T-cell (primary cell): ENCODE data around the gene QKI. TPM values are rescaled to one million over a fixed set of nuclear protein-coding genes. Genes with fewer than 3 reads are reported as not detected.
"Not testable (repeated sequence)": the region's sequence is repeated elsewhere in the genome, so short reads cannot be mapped to it uniquely, and the experiment has no call there.

Experiments used
- ATAC-seq, 4 experiments: fragments of 200-7000 bp in 3 of 4; fragments of 150-1000 bp in 1 of 4; cut with Tn5 transposase; replicated peaks in 1 of 4; 1 replicate in 3 of 4; 2 replicates in 1 of 4; pipeline ENCODE4 v1.10.0; 2021; ENCODE audit warnings: moderate library complexity in 3 of 4, mild to moderate bottlenecking in 2 of 4, moderate number of reproducible peaks in 1 of 4
- CTCF ChIA-PET, 2 donors: fragments of 300-600 bp; sonication (Branson Sonifier 250); formaldehyde crosslinking; loops; one replicate each; lab custom pipeline; 2022; ENCODE audit warnings: antibody characterized with exemption in 2 of 2; lab: Charles Lee
- POLR2A ChIA-PET, 2 donors: fragments of 300-600 bp; sonication (Branson Sonifier 250); formaldehyde crosslinking; loops; one replicate each; lab custom pipeline; 2022; ENCODE audit warnings: antibody characterized with exemption in 2 of 2; lab: Charles Lee
- DNase-seq, 35 experiments: peaks; one replicate each; pipeline versions ENCODE4 v3.0.0 to v3.0.0-alpha.2; 2013 to 2023
- H3K27ac ChIP-seq: one replicate; pipeline ENCODE4 v1.5.1; 2013; ENCODE audit warnings: low read length
- H3K27me3 ChIP-seq, 2 experiments: replicated peaks in 1 of 2; 1 replicate in 1 of 2; 2 replicates in 1 of 2; pipeline versions ENCODE4 v1.6.1 to v1.7.0; 2013; ENCODE audit warnings: low read length in 1 of 2, mixed read lengths in 1 of 2; ENCODE audit not compliant: control insufficient read depth in 2 of 2, insufficient read depth in 2 of 2; ENCODE audit errors: extremely low read depth in 1 of 2
- H3K36me3 ChIP-seq, 2 donors: 1 replicate in 1 of 2; 2 replicates in 1 of 2; pipeline versions ENCODE4 v1.6.1 to v1.7.0; 2013; ENCODE audit warnings: low read length in 1 of 2; ENCODE audit not compliant: control insufficient read depth in 2 of 2, insufficient read depth in 1 of 2; ENCODE audit errors: extremely low read depth in 1 of 2
- H3K4me1 ChIP-seq, 2 experiments: 1 replicate in 1 of 2; 2 replicates in 1 of 2; pipeline versions ENCODE4 v1.6.1 to v1.7.0; 2013; ENCODE audit warnings: low read length in 2 of 2, mixed read lengths in 1 of 2; ENCODE audit not compliant: insufficient read depth in 2 of 2, control insufficient read depth in 1 of 2; ENCODE audit errors: extremely low read depth in 1 of 2
- H3K4me3 ChIP-seq, 2 donors: 1 replicate in 1 of 2; 2 replicates in 1 of 2; pipeline versions ENCODE4 v1.5.1 to v1.7.0; 2013; ENCODE audit warnings: mild to moderate bottlenecking in 2 of 2, low read length in 1 of 2, moderate library complexity in 1 of 2; ENCODE audit not compliant: control insufficient read depth in 1 of 2; ENCODE audit errors: extremely low read depth in 1 of 2
- H3K9me3 ChIP-seq: 2 replicates; pipeline ENCODE4 v1.7.0; 2013
- H3K27ac Mint-ChIP-seq, 2 donors: one replicate each; pipeline ENCODE4 v1.8.0; 2020 to 2021; ENCODE audit warnings: mild to moderate bottlenecking in 2 of 2, mixed read lengths in 2 of 2
- H3K27me3 Mint-ChIP-seq, 2 donors: one replicate each; pipeline ENCODE4 v1.8.0; 2021 to 2022; ENCODE audit warnings: mixed read lengths in 2 of 2
- H3K36me3 Mint-ChIP-seq: one replicate; pipeline ENCODE4 v1.8.0; 2021; ENCODE audit warnings: mixed read lengths
- H3K4me1 Mint-ChIP-seq, 3 donors: one replicate each; pipeline ENCODE4 v1.8.0; 2020 to 2022; ENCODE audit warnings: mixed read lengths in 3 of 3, mild to moderate bottlenecking in 1 of 3
- H3K4me3 Mint-ChIP-seq, 3 donors: one replicate each; pipeline ENCODE4 v1.8.0; 2020 to 2022; ENCODE audit warnings: mild to moderate bottlenecking in 3 of 3, mixed read lengths in 3 of 3, moderate library complexity in 3 of 3
- H3K9me3 Mint-ChIP-seq, 3 donors: one replicate each; pipeline ENCODE4 v1.8.0; 2020 to 2022; ENCODE audit warnings: mixed read lengths in 3 of 3
- WGBS: methylation state at CpG from one replicate; pipeline ENCODE4 v1.1.5; 2013; ENCODE audit warnings: missing lambda C conversion rate; ENCODE audit not compliant: insufficient coverage; 5-methylcytosine and 5-hydroxymethylcytosine counted together
- total RNA-seq, 35 experiments: library from RNA in 6 of 35; stranded (reverse) in 6 of 35; fragments of 120-200 nt in 1 of 35; gene quantifications; one replicate each; pipeline versions ENCODE4 v1.2.1 to v1.2.4 and lab custom pipeline; 2013 to 2026

Gene QKI
- total RNA-seq, 5 donors from 2014 or later (not counting 1 experiment from before 2014, with no cell fraction given) = 50.2 to 84.3 (median 52.2) TPM

- ATAC-seq (no peak), DNase-seq (no peak)
- Histone ChIP-seq H3K9me3 (no peaks in the 10 kb centered on the region), H3K27me3 (peaks cover 0 to 30% of the 10 kb centered on the region in 2 experiments), H3K27ac (no peak overlapping the region), H3K36me3 (no peaks in the 10 kb centered on the region), H3K4me1 (no peaks in the 10 kb centered on the region), H3K4me3 (no peak overlapping the region)
- ChIA-PET POLR2A (no interaction called here), CTCF (no interaction called here)
- 92% methylated on average over 17 of the region's 22 CpGs for WGBS
- H3K4me3 Mint-ChIP-seq = no peak overlapping the region
- peaks cover 12 to 18% (median 14%) of the 10 kb centered on the region in 3 donors for H3K9me3 Mint-ChIP-seq
- H3K27me3 Mint-ChIP-seq = peaks cover 17 to 24% of the 10 kb centered on the region in 2 donors
- H3K36me3 Mint-ChIP-seq = peaks cover 8% of the 10 kb centered on the region
- no peak overlapping the region for H3K27ac Mint-ChIP-seq
- no peaks in the 10 kb centered on the region for H3K4me1 Mint-ChIP-seq
These were observed 173.9 kb downstream of the QKI start for GRCh38 chr6:163588220-163588919.

- Mint-ChIP-seq H3K27me3 (peaks cover 17 to 26% of the 10 kb centered on the region in 2 donors), H3K36me3 (peaks cover 8% of the 10 kb centered on the region), H3K4me1 (no peaks in the 10 kb centered on the region), H3K4me3 (no peak overlapping the region), H3K9me3 (peaks cover 10 to 20% (median 12%) of the 10 kb centered on the region in 3 donors), H3K27ac (no peak overlapping the region)
- ChIA-PET CTCF (no interaction called here), POLR2A (no interaction called here)
- H3K4me1 ChIP-seq = no peaks in the 10 kb centered on the region
- DNase-seq (no peak), ATAC-seq (no peak)
- H3K27ac ChIP-seq = no peak overlapping the region
- no peaks in the 10 kb centered on the region for H3K36me3 ChIP-seq
- H3K4me3 ChIP-seq = no peak overlapping the region
- 72% methylated on average over 4 of the region's 5 CpGs for WGBS
- H3K27me3 ChIP-seq = peaks cover 0 to 30% of the 10 kb centered on the region in 2 experiments
- H3K9me3 ChIP-seq = no peaks in the 10 kb centered on the region
These were observed 174.9 kb downstream of the QKI start for GRCh38 chr6:163589387-163589786.

- H3K4me1 Mint-ChIP-seq, H3K27ac ChIP-seq, POLR2A ChIA-PET, H3K9me3 ChIP-seq, H3K27ac Mint-ChIP-seq, DNase-seq, H3K4me1 ChIP-seq, H3K4me3 ChIP-seq, H3K36me3 ChIP-seq, H3K4me3 Mint-ChIP-seq, ATAC-seq, H3K36me3 Mint-ChIP-seq, CTCF ChIA-PET: not testable (repeated sequence)
- H3K27me3 ChIP-seq = peaks cover 0 to 30% of the 10 kb centered on the region in 2 experiments
- Mint-ChIP-seq H3K27me3 (peaks cover 19 to 26% of the 10 kb centered on the region in 2 donors), H3K9me3 (peaks cover 10 to 20% (median 12%) of the 10 kb centered on the region in 3 donors)
- WGBS = 91% methylated on average over 6 of the region's 9 CpGs
These were observed 175.6 kb downstream of the QKI start for GRCh38 chr6:163590132-163590531.

GRCh38 chr6:163592872-163593271 lies 178.4 kb downstream of the QKI start:
- ATAC-seq (no peak), DNase-seq (no peak)
- H3K4me3 ChIP-seq = no peak overlapping the region
- H3K27ac Mint-ChIP-seq = no peak overlapping the region
- H3K9me3 Mint-ChIP-seq = peaks cover 10 to 20% (median 12%) of the 10 kb centered on the region in 3 donors
- ChIA-PET POLR2A (interaction anchor here in 1 of 2 donors (0.6 kb wide), 1 partner anchor 189 kb away, joined by 4 read pairs; no protein-coding TSS in a partner anchor), CTCF (no interaction called here)
- H3K4me3 Mint-ChIP-seq = no peak overlapping the region
- H3K36me3 Mint-ChIP-seq = peaks cover 8% of the 10 kb centered on the region
- no peak overlapping the region for H3K27ac ChIP-seq
- H3K27me3 Mint-ChIP-seq = peaks cover 13 to 21% of the 10 kb centered on the region in 2 donors
- no peaks in the 10 kb centered on the region for H3K36me3 ChIP-seq
- no peaks in the 10 kb centered on the region for H3K4me1 ChIP-seq
- no peaks in the 10 kb centered on the region for H3K4me1 Mint-ChIP-seq
- H3K9me3 ChIP-seq = no peaks in the 10 kb centered on the region
- H3K27me3 ChIP-seq = peaks cover 0 to 23% of the 10 kb centered on the region in 2 experiments
- WGBS = no CpG with 5 or more reads among the region's 3 CpGs

GRCh38 chr6:163596174-163596573 lies 181.7 kb downstream of the QKI start:
- Histone ChIP-seq H3K4me3 (no peak overlapping the region), H3K9me3 (no peaks in the 10 kb centered on the region), H3K27ac (no peak overlapping the region), H3K4me1 (no peaks in the 10 kb centered on the region), H3K27me3 (peaks cover 0 to 3% of the 10 kb centered on the region in 2 experiments), H3K36me3 (no peaks in the 10 kb centered on the region)
- Mint-ChIP-seq H3K27ac (no peak overlapping the region), H3K36me3 (peaks cover 8% of the 10 kb centered on the region), H3K4me3 (no peak overlapping the region), H3K4me1 (no peaks in the 10 kb centered on the region), H3K9me3 (peaks cover 5 to 16% (median 9%) of the 10 kb centered on the region in 3 donors), H3K27me3 (peaks cover 10 to 13% of the 10 kb centered on the region in 2 donors)
- no CpG with 5 or more reads among the region's 2 CpGs for whole genome bisulfite sequencing
- ATAC-seq (no peak), DNase-seq (no peak)
- ChIA-PET CTCF (no interaction called here), POLR2A (no interaction called here)

GRCh38 chr6:163599136-163599535 lies 184.6 kb downstream of the QKI start:
- H3K27me3 Mint-ChIP-seq = peaks cover 5 to 7% of the 10 kb centered on the region in 2 donors
- no peaks in the 10 kb centered on the region for H3K27me3 ChIP-seq
- POLR2A ChIA-PET = no interaction called here
- H3K4me1 Mint-ChIP-seq = no peaks in the 10 kb centered on the region
- H3K27ac Mint-ChIP-seq = no peak overlapping the region
- H3K36me3 ChIP-seq = no peaks in the 10 kb centered on the region
- H3K9me3 ChIP-seq = no peaks in the 10 kb centered on the region
- CTCF ChIA-PET = no interaction called here
- H3K9me3 Mint-ChIP-seq = no peaks in the 10 kb centered on the region
- no peaks in the 10 kb centered on the region for H3K36me3 Mint-ChIP-seq
- H3K4me3 ChIP-seq = no peak overlapping the region
- no peak overlapping the region for H3K4me3 Mint-ChIP-seq
- H3K27ac ChIP-seq = no peak overlapping the region
- DNase-seq = no peak
- ATAC-seq = no peak
- H3K4me1 ChIP-seq = no peaks in the 10 kb centered on the region
